ENCODE results near the gene TUBGCP3. TPM values are rescaled to one million over a fixed set of nuclear protein-coding genes. Genes with fewer than 3 reads are reported as not detected.

Gene TUBGCP3
- 10 to 100 TPM; 19.7 to 62.3 (median 38.8) TPM for total RNA-seq

DNA sequence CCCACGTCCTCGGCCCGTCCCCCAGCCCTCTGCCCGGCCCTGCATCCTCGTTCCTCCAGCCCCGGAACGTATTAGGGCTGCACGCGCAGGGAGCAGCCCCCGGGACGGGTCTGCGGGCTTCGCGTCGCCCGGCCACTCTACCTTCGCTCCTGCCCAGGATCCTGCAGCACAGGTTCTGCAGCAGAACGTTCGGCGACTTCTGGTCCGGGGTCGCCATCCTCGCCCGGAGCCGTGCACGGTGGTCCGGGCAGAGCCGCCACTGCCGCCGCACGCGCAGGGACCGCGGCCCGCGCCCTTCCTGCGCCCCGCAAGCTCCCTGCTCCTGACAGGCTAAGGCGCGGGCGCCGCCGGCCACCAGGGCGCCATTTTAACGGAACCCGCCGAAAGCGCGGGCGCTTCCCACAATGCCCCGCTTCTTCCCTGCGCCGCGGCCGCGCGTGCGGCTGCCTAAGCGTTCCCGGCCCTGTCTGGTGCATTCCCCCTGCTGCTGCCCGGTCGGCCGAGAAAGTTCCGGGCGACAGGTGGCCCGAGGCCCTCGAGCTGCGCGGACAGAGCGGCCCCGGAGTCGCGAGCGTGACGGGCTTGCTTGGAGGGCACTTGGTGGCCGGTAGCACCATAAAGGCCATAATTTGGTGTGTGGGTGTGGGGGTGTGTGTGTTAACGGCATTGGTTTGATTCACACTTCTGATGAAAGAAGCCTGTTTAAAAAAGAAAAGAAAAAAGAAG, at the start of gene TUBGCP3:
Gene TUBGCP3 (minus strand): TSS at position 390 of the 726 bp plus-strand sequence. CDS start 173 bp downstream, at position 217.
- Histone ChIP-seq H3K4me3 (peak within 1 kb of the TSS; percentile 90 to 95), H3K4me1 (no peaks in the 10 kb centered on the region)
- intact Hi-C loops (cut with DNase I; ENCODE audit: low total_unique reads), result no loop called here

GRCh38 chr13:112637017-112637801, 49.3 kb upstream of the TUBGCP3 start:
- H3K27ac ChIP-seq, result no peak overlapping the region
- intact Hi-C loops (cut with DNase I; ENCODE audit: low total_unique reads), result no loop called here
- DNase-seq, result no peak

More for the DNA sequence above, at the start of gene TUBGCP3:
- Histone ChIP-seq H3K36me3 (no peaks in the 10 kb centered on the region), H3K27me3 (no peaks in the 10 kb centered on the region), H3K9me3 (no peaks in the 10 kb centered on the region), H3K27ac (peak within 1 kb of the TSS; percentile 92 to 94)
- peak; percentile 70 to 81 for DNase-seq
- TF ChIP-seq CTCF (IDR thresholded peaks at IDR 0.05) (peak in 3 of 4 experiments; percentile 11 to 45 (median 45)), POLR2A (IDR thresholded peaks at IDR 0.05) (peak in 1 of 2 donors; percentile 37)

GRCh38 chr13:112636401-112636975, 48.5 kb upstream of the TUBGCP3 start:
- H3K27me3 ChIP-seq, result no peaks in the 10 kb centered on the region
- intact Hi-C loops (cut with DNase I; ENCODE audit: low total_unique reads), result no loop called here

More at GRCh38 chr13:112637017-112637801, 49.3 kb upstream of the TUBGCP3 start:
- TF ChIP-seq POLR2A (IDR thresholded peaks at IDR 0.05) (no peak), CTCF (IDR thresholded peaks at IDR 0.05) (no peak)
- Histone ChIP-seq H3K9me3 (no peaks in the 10 kb centered on the region), H3K36me3 (no peaks in the 10 kb centered on the region), H3K4me1 (no peaks in the 10 kb centered on the region), H3K27me3 (no peaks in the 10 kb centered on the region), H3K4me3 (no peak overlapping the region)

DNA sequence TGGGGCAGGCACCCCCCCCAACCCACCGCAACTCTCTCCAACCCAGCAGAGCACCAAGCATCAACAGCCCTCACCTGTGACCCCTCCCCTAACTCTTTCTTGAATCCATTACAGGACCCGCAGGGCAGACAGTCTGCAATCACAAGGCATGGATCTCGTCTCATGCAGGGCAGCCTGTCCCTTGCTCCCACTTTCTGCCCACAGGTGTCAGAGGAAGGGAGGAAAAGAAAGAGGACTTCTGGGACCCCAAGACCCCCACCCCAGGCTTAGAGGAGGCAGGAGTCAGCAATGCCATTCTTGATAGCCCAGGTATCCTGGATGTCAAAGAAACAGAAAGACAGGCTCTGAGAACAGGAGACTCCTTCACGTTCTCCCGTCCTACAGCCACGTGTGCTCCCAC, 47.4 kb upstream of the TUBGCP3 start:
- no peaks in the 10 kb centered on the region for H3K27me3 ChIP-seq
- intact Hi-C loops (cut with DNase I; ENCODE audit: low total_unique reads), result no loop called here
- no peaks in the 10 kb centered on the region for H3K4me1 ChIP-seq
- no peak for DNase-seq
- no peak for TF ChIP-seq CTCF (IDR thresholded peaks at IDR 0.05)
- H3K36me3 ChIP-seq, result no peaks in the 10 kb centered on the region
- H3K27ac ChIP-seq, result no peak overlapping the region
- H3K9me3 ChIP-seq, result no peaks in the 10 kb centered on the region
- no peak overlapping the region for H3K4me3 ChIP-seq

More at GRCh38 chr13:112636401-112636975, 48.5 kb upstream of the TUBGCP3 start:
- no peak overlapping the region for H3K27ac ChIP-seq
- peak in 1 of 2 donors; percentile 9 for DNase-seq
- TF ChIP-seq CTCF (IDR thresholded peaks at IDR 0.05) (no peak), POLR2A (IDR thresholded peaks at IDR 0.05) (no peak)
- H3K4me1 ChIP-seq, result no peaks in the 10 kb centered on the region
- H3K9me3 ChIP-seq, result no peaks in the 10 kb centered on the region
- no peak overlapping the region for H3K4me3 ChIP-seq
- H3K36me3 ChIP-seq, result no peaks in the 10 kb centered on the region

Measured in uterus (tissue), 4 donors.